GM23248 (cell line): ENCODE results near the gene ACOX3.

Source experiments
- EZH2 ChIP-seq: fragments of 200-600 bp; sonication (generic); IDR thresholded peaks from 2 replicates; pipeline ENCODE4 v1.6.1; 2018; ENCODE audit warnings: antibody characterized with exemption, mild to moderate bottlenecking; ENCODE audit not compliant: insufficient read depth, poor library complexity, severe bottlenecking
- EZH2phosphoT487 ChIP-seq: fragments of 200-600 bp; sonication (generic); IDR thresholded peaks from 2 replicates; pipeline ENCODE4 v1.6.1; 2018; ENCODE audit warnings: antibody characterized with exemption, moderate library complexity, mild to moderate bottlenecking, low read depth; ENCODE audit not compliant: insufficient read depth

DNA sequence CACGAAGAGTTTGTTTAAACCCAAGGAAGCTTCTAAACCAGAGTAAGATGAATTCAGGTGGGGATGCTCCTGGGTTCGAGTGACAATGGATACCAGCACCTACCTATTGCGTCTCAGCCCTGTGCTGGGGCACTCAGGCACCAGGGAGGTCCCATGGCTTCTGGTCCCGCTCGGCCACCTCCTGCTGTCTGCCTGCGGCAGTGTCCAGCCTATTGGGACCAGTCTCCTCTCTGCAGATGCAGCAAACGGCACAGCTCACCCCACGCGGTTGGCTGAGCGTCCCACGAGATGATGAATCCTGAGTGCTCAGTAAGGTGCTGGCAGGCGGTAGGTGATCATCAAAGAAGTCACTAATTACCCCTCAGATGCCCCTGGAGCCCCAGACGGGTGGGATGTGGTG lies 75.2 kb downstream of the ACOX3 start:
- TF ChIP-seq EZH2: no peak
- TF ChIP-seq EZH2phosphoT487: no peak
